IMR-90 (cell line): Measurements from ENCODE around the gene UBASH3B. TPM values are rescaled to one million over a fixed set of nuclear protein-coding genes. Genes with fewer than 3 reads are reported as not detected.

ENCODE experiments used
- ATAC-seq: fragments of 200-7000 bp; cut with Tn5 transposase; 2 replicates; pipeline ENCODE4 v1.9.1; 2020; ENCODE audit warnings: low read depth, mild to moderate bottlenecking, moderate library complexity
- BruUV-seq: library from RNA; stranded (reverse); fragments of 400-500 nt; replicated peaks from 2 replicates; lab custom pipeline; 2021; lab: Mats Ljungman, UMichigan
- CTCF ChIA-PET: fragments of 300-600 bp; formaldehyde crosslinking; extraction: SDS; loops from one replicate; lab custom pipeline; 2021; ENCODE audit warnings: antibody characterized with exemption; lab: Yijun Ruan, JAX
- POLR2A ChIA-PET: fragments of 300-600 bp; sonication (Branson Sonifier 250); formaldehyde crosslinking; loops from one replicate; lab custom pipeline; 2022; ENCODE audit warnings: antibody characterized with exemption; ENCODE audit not compliant: unreplicated experiment; lab: Charles Lee
- DNase-seq: peaks from one replicate; pipeline ENCODE4 v3.0.0; 2013
- H2AFZ ChIP-seq: replicated peaks from 2 replicates; pipeline ENCODE3; 2013; ENCODE audit warnings: low read length, mild to moderate bottlenecking; ENCODE audit not compliant: poor library complexity
- H2AK5ac ChIP-seq: 2 replicates; pipeline ENCODE4 v1.6.1; 2013; ENCODE audit warnings: low read depth, low read length, inconsistent platforms
- H2AK9ac ChIP-seq: replicated peaks from 2 replicates; pipeline ENCODE3; 2013; ENCODE audit warnings: mild to moderate bottlenecking, low read depth, low read length, moderate library complexity; ENCODE audit not compliant: poor library complexity
- H2BK120ac ChIP-seq: 2 replicates; pipeline ENCODE4 v1.6.1; 2013; ENCODE audit warnings: low read depth, low read length, inconsistent platforms
- H2BK15ac ChIP-seq: 3 replicates; pipeline ENCODE4 v1.6.1; 2013; ENCODE audit warnings: low read depth, low read length, inconsistent platforms
- H2BK20ac ChIP-seq: 2 replicates; pipeline ENCODE4 v1.6.1; 2013; ENCODE audit warnings: low read depth, mild to moderate bottlenecking, inconsistent platforms, low read length, moderate library complexity
- H2BK5ac ChIP-seq: 2 replicates; pipeline ENCODE4 v1.6.1; 2013; ENCODE audit warnings: mild to moderate bottlenecking, low read depth, low read length, inconsistent platforms; ENCODE audit not compliant: poor library complexity, severe bottlenecking
- H3K14ac ChIP-seq: replicated peaks from 2 replicates; pipeline ENCODE4 v1.6.1; 2013; ENCODE audit warnings: low read depth, low read length, inconsistent platforms
- H3K18ac ChIP-seq: 2 replicates; pipeline ENCODE4 v1.6.1; 2013; ENCODE audit warnings: low read depth, low read length, control low read depth
- H3K23ac ChIP-seq: 2 replicates; pipeline ENCODE4 v1.6.1; 2013; ENCODE audit warnings: low read depth, low read length, inconsistent platforms
- H3K27ac ChIP-seq: 2 replicates; pipeline ENCODE4 v1.5.1; 2013; ENCODE audit warnings: mild to moderate bottlenecking, control low read depth, low read length; ENCODE audit not compliant: insufficient read depth
- H3K27me3 ChIP-seq: 2 replicates; pipeline ENCODE4 v1.6.1; 2013; ENCODE audit warnings: low read length; ENCODE audit not compliant: control insufficient read depth, insufficient read depth
- H3K36me3 ChIP-seq: 2 replicates; pipeline ENCODE4 v1.6.1; 2013; ENCODE audit warnings: low read length, mixed read lengths; ENCODE audit not compliant: control insufficient read depth, insufficient read depth
- H3K4ac ChIP-seq: 2 replicates; pipeline ENCODE4 v1.6.1; 2013; ENCODE audit warnings: low read depth, low read length, inconsistent platforms
- H3K4me1 ChIP-seq: 2 replicates; pipeline ENCODE4 v1.6.1; 2013; ENCODE audit warnings: low read length, mixed read lengths; ENCODE audit not compliant: control insufficient read depth, insufficient read depth
- H3K4me2 ChIP-seq: 2 replicates; pipeline ENCODE4 v1.6.1; 2013; ENCODE audit warnings: low read depth, mild to moderate bottlenecking, control low read depth, low read length, moderate library complexity
- H3K4me3 ChIP-seq: 2 replicates; pipeline ENCODE4 v1.5.1; 2013; ENCODE audit warnings: low read depth, mild to moderate bottlenecking, control low read depth, low read length, moderate library complexity; ENCODE audit not compliant: insufficient read depth
- H3K56ac ChIP-seq: 2 replicates; pipeline ENCODE4 v1.6.1; 2013; ENCODE audit warnings: low read length, inconsistent platforms; ENCODE audit not compliant: insufficient read depth; ENCODE audit errors: extremely low read depth
- H3K79me1 ChIP-seq, 2 experiments: 2 replicates each; pipeline ENCODE4 v1.6.1; 2013; ENCODE audit warnings: low read length in 2 of 2, inconsistent platforms in 1 of 2, low read depth in 1 of 2
- H3K9ac ChIP-seq: 2 replicates; pipeline ENCODE4 v1.6.1; 2013; ENCODE audit warnings: low read depth, low read length, control low read depth
- H3K9me1 ChIP-seq: 2 replicates; pipeline ENCODE4 v1.6.1; 2013; ENCODE audit warnings: low read length, inconsistent platforms; ENCODE audit not compliant: insufficient read depth
- H3K9me3 ChIP-seq: 2 replicates; pipeline ENCODE4 v1.6.1; 2013; ENCODE audit warnings: low read length; ENCODE audit not compliant: control insufficient read depth, insufficient read depth
- H4K20me1 ChIP-seq: 2 replicates; pipeline ENCODE4 v1.6.1; 2013; ENCODE audit warnings: low read length, inconsistent platforms; ENCODE audit not compliant: insufficient read depth
- H4K5ac ChIP-seq: 2 replicates; pipeline ENCODE4 v1.6.1; 2013; ENCODE audit warnings: mild to moderate bottlenecking, low read depth, low read length, control low read depth
- H4K8ac ChIP-seq, 2 experiments: 2 replicates each; pipeline ENCODE4 v1.6.1; 2013; ENCODE audit warnings: low read depth in 2 of 2, low read length in 2 of 2, control low read depth in 1 of 2, inconsistent platforms in 1 of 2
- H4K91ac ChIP-seq: 2 replicates; pipeline ENCODE4 v1.6.1; 2013; ENCODE audit warnings: low read depth, low read length, inconsistent platforms; ENCODE audit not compliant: insufficient read depth
- CHD1 ChIP-seq: IDR thresholded peaks from 2 replicates; pipeline ENCODE4 v1.6.1; 2012; ENCODE audit warnings: low read depth, low read length, improper control_type of control experiment
- FOS ChIP-seq: fragments of 150-350 bp; IDR thresholded peaks from 2 replicates; pipeline ENCODE4 v1.6.1; 2016; ENCODE audit warnings: low read depth, low read length
- RAD21 ChIP-seq: IDR thresholded peaks from 2 replicates; pipeline ENCODE4 v1.6.1; 2012; ENCODE audit warnings: low read length, improper control_type of control experiment
- WGBS, 2 experiments: methylation state at CpG; one replicate each; pipeline versions ENCODE4 v1.1.5 to v1.1.7; 2013; ENCODE audit warnings: missing lambda C conversion rate in 2 of 2; ENCODE audit not compliant: insufficient read length in 1 of 2; ENCODE audit errors: extremely low coverage in 2 of 2; 5-methylcytosine and 5-hydroxymethylcytosine counted together
- dilution Hi-C: fragments of 300-500 bp; cut with HindIII; formaldehyde crosslinking; loops from one replicate; pipeline ENCODE4 v1.14.3; 2018; ENCODE audit warnings: low sequenced_read_pairs; ENCODE audit not compliant: unreplicated experiment
- in situ Hi-C: fragments of 300-500 bp; cut with MboI; formaldehyde crosslinking; loops from 3 replicates; pipeline ENCODE4 v1.14.3; 2019; ENCODE audit warnings: low sequenced_read_pairs, inconsistent platforms, mixed read lengths
- intact Hi-C: fragments of 100-400 bp; cut with micrococcal nuclease; formaldehyde crosslinking; loops from 2 replicates; pipeline ENCODE4 v1.10.0; 2022
- polyA plus RNA-seq, 3 experiments: library from polyadenylated mRNA; depleted of rRNA; stranded (reverse); fragments of >200 nt; gene quantifications; 2 replicates each; pipeline ENCODE4 v1.2.3, GENCODE V29; 2012; ENCODE audit warnings: low replicate concordance in 1 of 3
- total RNA-seq: library from RNA; depleted of rRNA; stranded (reverse); fragments of >200 nt; gene quantifications from 2 replicates; pipeline ENCODE4 v1.2.3, GENCODE V29; 2012
- TF ChIP-seq, protein P1 (sequence below): conservative IDR thresholded peaks from 2 replicates; pipeline ENCODE4 v1.5.1; 2012; ENCODE audit warnings: mild to moderate bottlenecking, low read depth, low read length, improper control_type of control experiment

Gene UBASH3B
- total and polyA plus RNA-seq, 2 of the 4 experiments (the other 2 are of a cell fraction), result 27.2 to 48.0 TPM

DNA sequence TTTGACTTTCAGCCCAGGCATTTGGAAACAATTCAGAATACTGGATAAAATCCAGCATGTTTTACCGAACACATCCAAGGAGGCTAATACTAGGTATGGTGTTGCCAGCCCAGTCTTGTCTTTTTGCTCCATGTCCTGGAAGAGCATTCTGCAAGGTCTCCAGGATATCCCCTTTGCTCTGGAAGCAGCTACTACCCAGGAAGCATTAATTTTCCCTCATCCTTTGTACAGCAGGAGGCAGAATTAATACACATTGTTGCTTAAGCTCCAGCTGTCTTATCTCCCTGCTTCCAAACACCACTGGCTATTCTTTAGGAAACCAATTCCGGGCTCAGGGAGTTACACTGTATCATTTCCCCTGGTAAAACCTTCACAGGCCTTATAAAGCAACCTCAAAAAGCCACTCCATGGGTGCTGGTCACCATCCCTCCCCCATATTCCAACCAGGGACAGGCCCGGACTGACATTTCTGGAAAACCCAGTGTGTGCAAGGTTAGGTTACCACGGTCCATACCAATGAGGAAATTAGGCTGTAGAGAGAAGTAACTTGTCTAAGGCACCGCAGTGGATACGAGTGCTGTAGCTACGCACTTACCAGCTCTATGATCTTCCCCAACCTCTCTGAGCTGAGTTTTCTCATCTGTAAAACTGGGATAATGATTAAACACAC is 1.5 kb upstream of the UBASH3B start:
- Histone ChIP-seq H4K20me1 (peaks cover 6% of the 10 kb centered on the region; the same call in 1 of the 2 replicates), H3K4me3 (no peak overlapping the region), H3K18ac (0 out of 2 replicates have a peak overlapping the region, but pooled peaks have one; percentile 13), H3K9me1 (peaks cover 8% of the 10 kb centered on the region), H3K36me3 (no peaks in the 10 kb centered on the region), H3K23ac (no peak overlapping the region), H2BK5ac (no peak overlapping the region), H4K8ac (peak overlapping the region in 1 of 2 experiments; percentile 2; a peak in 2 of 4 replicates), H4K91ac (no peak overlapping the region), H3K27me3 (no peaks in the 10 kb centered on the region), H2AFZ (no peak overlapping the region), H3K9ac (no peak overlapping the region), H3K9me3 (no peaks in the 10 kb centered on the region), H3K4ac (peak overlapping the region; percentile 23; the same call in 1 of the 2 replicates), H2BK15ac (peak overlapping the region; percentile 1; the same call in 1 of the 3 replicates), H3K79me1 (peaks cover 8 to 25% of the 10 kb centered on the region in 2 experiments), H3K4me2 (no peak overlapping the region), H3K27ac (no peak overlapping the region), H4K5ac (no peak overlapping the region), H3K56ac (no peak overlapping the region), H3K14ac (no peak overlapping the region; the same call in 1 of the 2 replicates), H3K4me1 (peaks cover 6% of the 10 kb centered on the region), H2BK120ac (peak overlapping the region; percentile 35; the same call in 1 of the 2 replicates), H2AK9ac (no peak overlapping the region), H2AK5ac (peak overlapping the region; percentile 32; the same call in 1 of the 2 replicates), H2BK20ac (peak overlapping the region; percentile 39; the same call in 1 of the 2 replicates)
- dilution Hi-C loops, result no loop called here
- WGBS, 2 experiments, result no CpG with 5 or more reads among the region's 7 CpGs
- ChIA-PET POLR2A (no interaction called here), CTCF (interaction anchor here (0.6 to 1.2 kb wide), 2 partner anchors 126 to 127 kb away, joined by 3 read pairs; no protein-coding TSS in a partner anchor)
- ATAC-seq (no peak), DNase-seq (peak; percentile 60)
- intact Hi-C loops, result loop anchor here (2.0 kb wide), 1 partner anchor 55 kb away; no protein-coding TSS in a partner anchor
- TF ChIP-seq CHD1 (no peak), FOS (no peak), RAD21 (peak; percentile 18; the same call in 1 of the 2 replicates)
- TF ChIP-seq, protein P1, sequence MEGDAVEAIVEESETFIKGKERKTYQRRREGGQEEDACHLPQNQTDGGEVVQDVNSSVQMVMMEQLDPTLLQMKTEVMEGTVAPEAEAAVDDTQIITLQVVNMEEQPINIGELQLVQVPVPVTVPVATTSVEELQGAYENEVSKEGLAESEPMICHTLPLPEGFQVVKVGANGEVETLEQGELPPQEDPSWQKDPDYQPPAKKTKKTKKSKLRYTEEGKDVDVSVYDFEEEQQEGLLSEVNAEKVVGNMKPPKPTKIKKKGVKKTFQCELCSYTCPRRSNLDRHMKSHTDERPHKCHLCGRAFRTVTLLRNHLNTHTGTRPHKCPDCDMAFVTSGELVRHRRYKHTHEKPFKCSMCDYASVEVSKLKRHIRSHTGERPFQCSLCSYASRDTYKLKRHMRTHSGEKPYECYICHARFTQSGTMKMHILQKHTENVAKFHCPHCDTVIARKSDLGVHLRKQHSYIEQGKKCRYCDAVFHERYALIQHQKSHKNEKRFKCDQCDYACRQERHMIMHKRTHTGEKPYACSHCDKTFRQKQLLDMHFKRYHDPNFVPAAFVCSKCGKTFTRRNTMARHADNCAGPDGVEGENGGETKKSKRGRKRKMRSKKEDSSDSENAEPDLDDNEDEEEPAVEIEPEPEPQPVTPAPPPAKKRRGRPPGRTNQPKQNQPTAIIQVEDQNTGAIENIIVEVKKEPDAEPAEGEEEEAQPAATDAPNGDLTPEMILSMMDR, result peak; percentile 40; the same call in 1 of the 2 replicates
- BruUV-seq, result no TSS peak
- in situ Hi-C loops, result no loop called here
